HCT116 (cell line): ENCODE data around the gene MSMP. TPM values are rescaled to one million over a fixed set of nuclear protein-coding genes. Genes with fewer than 3 reads are reported as not detected.

Experiments used
- ATAC-seq: fragments of 200-7000 bp; cut with Tn5 transposase; 2 replicates; pipeline ENCODE4 v1.9.1; 2020; ENCODE audit warnings: mild to moderate bottlenecking, moderate library complexity
- BruUV-seq: library from RNA; stranded (reverse); fragments of 400-500 nt; replicated peaks from 2 replicates; lab custom pipeline; 2021; lab: Mats Ljungman, UMichigan
- CTCF ChIA-PET: fragments of 300-600 bp; sonication (Branson Sonifier 250); formaldehyde crosslinking; loops from one replicate; lab custom pipeline; 2021; ENCODE audit warnings: antibody characterized with exemption; lab: Charles Lee
- POLR2A ChIA-PET: fragments of 300-600, 350-600 bp; sonication (Branson Sonifier 250); formaldehyde crosslinking; loops from one replicate; lab custom pipeline; 2021; ENCODE audit warnings: antibody characterized with exemption; lab: Charles Lee
- RAD21 ChIA-PET, 2 experiments: fragments of 300-600 bp; sonication (Branson Sonifier 250); formaldehyde crosslinking; loops; one replicate each; lab custom pipeline; 2023; ENCODE audit warnings: low total read pairs in 2 of 2; ENCODE audit not compliant: uncharacterized antibody in 2 of 2, unreplicated experiment in 2 of 2, low non-redundant PET in 1 of 2; lab: Charles Lee
- DNase-seq: peaks from one replicate; pipeline ENCODE4 v3.0.0-alpha.2; 2010; ENCODE audit warnings: low read depth, low spot score
- H2AFZ ChIP-seq: fragments of 200-600 bp; shearing (Covaris generic), sonication (generic); 2 replicates; pipeline ENCODE4 v1.6.1; 2017; ENCODE audit warnings: low read depth, mixed run types, mixed read lengths, antibody characterized with exemption, low read length; ENCODE audit not compliant: poor library complexity, severe bottlenecking
- H3K27ac ChIP-seq: 2 replicates; pipeline ENCODE4 v1.5.1; 2012; ENCODE audit warnings: low read depth, low read length
- H3K27me3 ChIP-seq: fragments of 200-600 bp; sonication (generic); 2 replicates; pipeline ENCODE4 v1.6.1; 2016; ENCODE audit warnings: mixed run types, low read length, mixed read lengths; ENCODE audit not compliant: insufficient read depth
- H3K36me3 ChIP-seq, 2 experiments: fragments of 200-500 bp in 1 of 2; fragments of 200-600 bp in 1 of 2; sonication (Bioruptor generic) in 1 of 2; sonication (generic) in 1 of 2; 2 replicates each; pipeline versions ENCODE4 v1.5.1 to v1.6.1; 2014 to 2016; ENCODE audit warnings: low read length in 2 of 2, inconsistent platforms in 1 of 2, mixed read lengths in 1 of 2, mixed run types in 1 of 2; ENCODE audit not compliant: insufficient read depth in 2 of 2, control insufficient read depth in 1 of 2
- H3K4me1 ChIP-seq, 2 experiments: fragments of 200-600 bp in 1 of 2; sonication (generic) in 1 of 2; 2 replicates each; pipeline versions ENCODE4 v1.5.1 to v1.6.1; 2012 to 2017; ENCODE audit warnings: low read length in 2 of 2, inconsistent platforms in 1 of 2, mild to moderate bottlenecking in 1 of 2, mixed read lengths in 1 of 2, mixed run types in 1 of 2, moderate library complexity in 1 of 2; ENCODE audit not compliant: insufficient read depth in 2 of 2, control insufficient read depth in 1 of 2
- H3K4me2 ChIP-seq: fragments of 200-600 bp; sonication (generic); 2 replicates; pipeline ENCODE4 v1.6.1; 2017; ENCODE audit warnings: mixed run types, low read length, mixed read lengths
- H3K4me3 ChIP-seq, 2 experiments: fragments of 200-600 bp in 1 of 2; sonication (generic) in 1 of 2; replicated peaks in 1 of 2; 2 replicates each; pipeline ENCODE4 v1.5.1; 2011 to 2016; ENCODE audit warnings: low read length in 2 of 2, control low read depth in 1 of 2, low read depth in 1 of 2, mild to moderate bottlenecking in 1 of 2, mixed read lengths in 1 of 2, mixed run types in 1 of 2
- H3K79me2 ChIP-seq: fragments of 200-600 bp; sonication (generic); 2 replicates; pipeline ENCODE4 v1.6.1; 2017; ENCODE audit warnings: mild to moderate bottlenecking, mixed run types, low read length, moderate library complexity, mixed read lengths; ENCODE audit not compliant: insufficient read depth
- H3K9ac ChIP-seq: fragments of 200-600 bp; sonication (generic); 2 replicates; pipeline ENCODE4 v1.6.1; 2016; ENCODE audit warnings: low read length, mixed read lengths
- H3K9me2 ChIP-seq: fragments of 200-600 bp; sonication (generic), shearing (Covaris generic); 2 replicates; pipeline ENCODE4 v1.6.1; 2017; ENCODE audit warnings: mixed run types, mild to moderate bottlenecking, moderate library complexity; ENCODE audit not compliant: insufficient read depth
- H3K9me3 ChIP-seq, 2 experiments: fragments of 200-500 bp in 1 of 2; fragments of 200-600 bp in 1 of 2; sonication (Bioruptor generic) in 1 of 2; sonication (generic) in 1 of 2; 2 replicates each; pipeline ENCODE4 v1.6.1; 2014 to 2017; ENCODE audit warnings: low read length in 2 of 2, mixed read lengths in 2 of 2, inconsistent platforms in 1 of 2, low read depth in 1 of 2, mild to moderate bottlenecking in 1 of 2, mixed run types in 1 of 2, moderate library complexity in 1 of 2; ENCODE audit not compliant: control insufficient read depth in 1 of 2, insufficient read depth in 1 of 2
- H4K20me1 ChIP-seq: fragments of 200-600 bp; sonication (generic), shearing (Covaris generic); 2 replicates; pipeline ENCODE4 v1.6.1; 2017; ENCODE audit warnings: mixed run types, mild to moderate bottlenecking, moderate library complexity; ENCODE audit not compliant: insufficient read depth
- CBX3 ChIP-seq: IDR thresholded peaks from 2 replicates; pipeline ENCODE4 v1.6.1; 2012; ENCODE audit warnings: low read depth
- EZH2 ChIP-seq: fragments of 200-600 bp; sonication (generic); IDR thresholded peaks from 2 replicates; pipeline ENCODE4 v1.6.1; 2017; ENCODE audit warnings: antibody characterized with exemption, mixed run types
- EZH2phosphoT487 ChIP-seq: fragments of 200-600 bp; IDR thresholded peaks from 2 replicates; pipeline ENCODE4 v1.6.1; 2018; ENCODE audit warnings: antibody characterized with exemption, borderline replicate concordance
- RAD21 ChIP-seq: IDR thresholded peaks from 2 replicates; pipeline ENCODE4 v1.6.1; 2012; ENCODE audit warnings: low read depth, mild to moderate bottlenecking
- SIN3A ChIP-seq: IDR thresholded peaks from 2 replicates; pipeline ENCODE4 v1.6.1; 2012; ENCODE audit warnings: low read depth
- SP1 ChIP-seq: IDR thresholded peaks from 2 replicates; pipeline ENCODE4 v1.6.1; 2012; ENCODE audit warnings: low read depth
- TCF7L2 ChIP-seq: IDR thresholded peaks from 2 replicates; pipeline ENCODE4 v1.7.0; 2011; ENCODE audit warnings: borderline replicate concordance, inconsistent platforms; ENCODE audit not compliant: insufficient read depth, insufficient read length; ENCODE audit errors: extremely low read depth
- intact Hi-C: fragments of 100-400 bp; cut with micrococcal nuclease; formaldehyde crosslinking; loops from 2 replicates; pipeline ENCODE4 v1.10.0; 2022
- total RNA-seq: library from RNA; stranded (reverse); gene quantifications from one replicate; pipeline ENCODE4 v1.2.1, GENCODE V29; 2021; ENCODE audit not compliant: unreplicated experiment
- TF ChIP-seq, protein P1 (sequence below), 3 experiments: fragments of 200-600 bp in 1 of 3; sonication (generic) in 1 of 3; IDR thresholded peaks in 2 of 3; conservative IDR thresholded peaks in 1 of 3; 2 replicates each; pipeline ENCODE4 v1.5.1; 2012 to 2017; ENCODE audit warnings: low read depth in 2 of 3, low read length in 2 of 3, antibody characterized with exemption in 1 of 3, borderline replicate concordance in 1 of 3, control low read depth in 1 of 3, mild to moderate bottlenecking in 1 of 3, mixed read lengths in 1 of 3, mixed run types in 1 of 3, moderate library complexity in 1 of 3; ENCODE audit not compliant: insufficient read depth in 1 of 3
- TF ChIP-seq, protein P2 (sequence below): IDR thresholded peaks from 2 replicates; pipeline ENCODE4 v1.6.1; 2012

Gene MSMP
- total RNA-seq, 1 experiment from 2014 or later = 1.2 TPM

DNA sequence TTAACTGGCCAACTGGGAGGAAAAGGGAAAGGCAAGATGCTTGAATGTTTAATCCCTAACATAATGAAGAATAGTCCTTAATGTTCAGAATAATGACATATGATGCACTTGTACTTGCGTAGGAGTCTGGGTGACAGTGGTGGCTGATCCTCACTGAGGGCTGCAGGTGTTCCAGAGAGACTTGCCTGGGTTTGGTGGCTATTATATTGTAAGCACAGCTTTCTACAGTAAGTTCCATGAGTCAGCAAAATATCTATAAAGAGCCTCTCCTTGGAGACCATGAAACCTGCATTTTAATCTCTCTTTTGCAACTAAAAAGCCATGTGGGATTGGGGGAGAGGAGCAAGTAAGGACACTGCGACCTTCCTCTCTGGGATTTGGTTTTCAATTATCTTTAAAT, 35.5 kb upstream of the MSMP start:
- intact Hi-C loops = no loop called here
- H3K27me3 ChIP-seq = no peaks in the 10 kb centered on the region
- RAD21 ChIA-PET = interaction anchor here (1.3 kb wide), 2 partner anchors 37 to 93 kb away, joined by 3 to 8 read pairs; no protein-coding TSS in a partner anchor
- no peaks in the 10 kb centered on the region for H3K4me1 ChIP-seq
- H3K4me3 ChIP-seq = no peak overlapping the region
- H4K20me1 ChIP-seq = no peaks in the 10 kb centered on the region
- H3K9me2 ChIP-seq = no peaks in the 10 kb centered on the region
- CTCF ChIA-PET = interaction anchor here (0.8 to 3.7 kb wide), 16 partner anchors 7 to 234 kb away, joined by 3 to 46 read pairs (median 6); partner anchors contain the start of genes HINT2 and SPAG8
- H3K4me2 ChIP-seq = no peak overlapping the region
- H3K27ac ChIP-seq = no peak overlapping the region
- H3K36me3 ChIP-seq = 0 out of 4 replicates have a peak, but pooled peaks cover 0 to 4% of the 10 kb centered on the region in 2 experiments
- POLR2A ChIA-PET = no interaction called here
- ATAC-seq = no peak
- no TSS peak for BruUV-seq
- DNase-seq = no peak
- TF ChIP-seq, protein P1, sequence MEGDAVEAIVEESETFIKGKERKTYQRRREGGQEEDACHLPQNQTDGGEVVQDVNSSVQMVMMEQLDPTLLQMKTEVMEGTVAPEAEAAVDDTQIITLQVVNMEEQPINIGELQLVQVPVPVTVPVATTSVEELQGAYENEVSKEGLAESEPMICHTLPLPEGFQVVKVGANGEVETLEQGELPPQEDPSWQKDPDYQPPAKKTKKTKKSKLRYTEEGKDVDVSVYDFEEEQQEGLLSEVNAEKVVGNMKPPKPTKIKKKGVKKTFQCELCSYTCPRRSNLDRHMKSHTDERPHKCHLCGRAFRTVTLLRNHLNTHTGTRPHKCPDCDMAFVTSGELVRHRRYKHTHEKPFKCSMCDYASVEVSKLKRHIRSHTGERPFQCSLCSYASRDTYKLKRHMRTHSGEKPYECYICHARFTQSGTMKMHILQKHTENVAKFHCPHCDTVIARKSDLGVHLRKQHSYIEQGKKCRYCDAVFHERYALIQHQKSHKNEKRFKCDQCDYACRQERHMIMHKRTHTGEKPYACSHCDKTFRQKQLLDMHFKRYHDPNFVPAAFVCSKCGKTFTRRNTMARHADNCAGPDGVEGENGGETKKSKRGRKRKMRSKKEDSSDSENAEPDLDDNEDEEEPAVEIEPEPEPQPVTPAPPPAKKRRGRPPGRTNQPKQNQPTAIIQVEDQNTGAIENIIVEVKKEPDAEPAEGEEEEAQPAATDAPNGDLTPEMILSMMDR (IDR thresholded peaks at IDR 0.05 in 2 of 3, conservative IDR thresholded peaks at IDR 0.05 in 1 of 3; ENCODE audit: borderline replicate concordance in 1 of 3, insufficient read depth in 1 of 3, low read depth in 2 of 3, low read length in 2 of 3) = no peak
- no peak for TF ChIP-seq SP1
- no peak for TF ChIP-seq CBX3
- TF ChIP-seq RAD21 = no peak
- TF ChIP-seq EZH2 = no peak
- TF ChIP-seq EZH2phosphoT487 = no peak
- no peak for TF ChIP-seq TCF7L2
- TF ChIP-seq SIN3A = no peak
- TF ChIP-seq, protein P2, sequence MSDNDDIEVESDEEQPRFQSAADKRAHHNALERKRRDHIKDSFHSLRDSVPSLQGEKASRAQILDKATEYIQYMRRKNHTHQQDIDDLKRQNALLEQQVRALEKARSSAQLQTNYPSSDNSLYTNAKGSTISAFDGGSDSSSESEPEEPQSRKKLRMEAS = no peak
- TF ChIP-seq, all 23 proteins: peak for 0
- H3K9me3 ChIP-seq = no peaks in the 10 kb centered on the region
- no peak overlapping the region for H2AFZ ChIP-seq
- no peaks in the 10 kb centered on the region for H3K79me2 ChIP-seq
- H3K9ac ChIP-seq = no peak overlapping the region
